ENCODE results near the gene WASF1. TPM values are rescaled to one million over a fixed set of nuclear protein-coding genes. Genes with fewer than 3 reads are reported as not detected.
"Not testable (repeated sequence)": the region's sequence is repeated elsewhere in the genome, so short reads cannot be mapped to it uniquely, and the experiment has no call there.

Gene WASF1
- total and polyA plus RNA-seq, 2 donors (not counting 1 experiment from before 2014, with no cell fraction given) = 13.2 to 37.7 TPM

- Histone ChIP-seq H3K27ac (ENCODE audit: insufficient read depth, low read length) (no peak overlapping the region), H3K9me3 (ENCODE audit: control insufficient read depth, insufficient read depth, low read depth, low read length) (no peaks in the 10 kb centered on the region), H4K20me1 (ENCODE audit: control insufficient read depth, extremely low read depth, insufficient read depth, low read length) (no peaks in the 10 kb centered on the region), H3K4me3 (replicated peaks in 1 of 4; ENCODE audit: control extremely low read depth in 1 of 4, insufficient read depth in 1 of 4, low read depth in 3 of 4, low read length in 4 of 4) (no peak overlapping the region), H3K36me3 (ENCODE audit: control insufficient read depth, insufficient read depth, low read length) (no peaks in the 10 kb centered on the region), H2AFZ (ENCODE audit: low read length) (no peak overlapping the region), H3K4me1 (ENCODE audit: control insufficient read depth, extremely low read depth, insufficient read depth, low read length) (no peaks in the 10 kb centered on the region), H3K27me3 (ENCODE audit: control insufficient read depth, insufficient read depth, low read length) (no peaks in the 10 kb centered on the region), H3K4me2 (ENCODE audit: extremely low read depth, insufficient read depth, low read length) (no peak overlapping the region), H3K9ac (ENCODE audit: insufficient read depth, low read length) (no peak overlapping the region), H3K79me2 (ENCODE audit: control insufficient read depth, insufficient read depth, low read length) (no peaks in the 10 kb centered on the region)
- DNase-seq (ENCODE audit: low read depth in 2 of 2) = no peak
- TF ChIP-seq EZH2 (IDR thresholded peaks at IDR 0.05; ENCODE audit: low read length, missing control alignments) = no peak
- TF ChIP-seq CTCF (conservative IDR thresholded peaks at IDR 0.05 in 1 of 2, IDR thresholded peaks at IDR 0.05 in 1 of 2; ENCODE audit: low read depth in 1 of 2, low read length in 2 of 2) = no peak
Observed at GRCh38 chr6:110130362-110130761, 49.1 kb downstream of the WASF1 start.

- no peaks in the 10 kb centered on the region for H3K36me3 ChIP-seq (ENCODE audit: control insufficient read depth, insufficient read depth, low read length)
- H3K4me1 ChIP-seq (ENCODE audit: control insufficient read depth, extremely low read depth, insufficient read depth, low read length) = no peaks in the 10 kb centered on the region
- H3K79me2 ChIP-seq (ENCODE audit: control insufficient read depth, insufficient read depth, low read length) = no peaks in the 10 kb centered on the region
- no peak overlapping the region for H3K4me2 ChIP-seq (ENCODE audit: extremely low read depth, insufficient read depth, low read length)
- H3K9me3 ChIP-seq (ENCODE audit: control insufficient read depth, insufficient read depth, low read depth, low read length) = no peaks in the 10 kb centered on the region
- no peak overlapping the region for H3K27ac ChIP-seq (ENCODE audit: insufficient read depth, low read length)
- H4K20me1 ChIP-seq (ENCODE audit: control insufficient read depth, extremely low read depth, insufficient read depth, low read length) = no peaks in the 10 kb centered on the region
- no peak overlapping the region for H3K9ac ChIP-seq (ENCODE audit: insufficient read depth, low read length)
- H3K4me3 ChIP-seq (replicated peaks in 1 of 4; ENCODE audit: control extremely low read depth in 1 of 4, insufficient read depth in 1 of 4, low read depth in 3 of 4, low read length in 4 of 4) = no peak overlapping the region
- H2AFZ ChIP-seq (ENCODE audit: low read length) = no peak overlapping the region
- TF ChIP-seq EZH2 (IDR thresholded peaks at IDR 0.05; ENCODE audit: low read length, missing control alignments) (no peak), CTCF (conservative IDR thresholded peaks at IDR 0.05 in 1 of 2, IDR thresholded peaks at IDR 0.05 in 1 of 2; ENCODE audit: low read depth in 1 of 2, low read length in 2 of 2) (no peak)
- DNase-seq (ENCODE audit: low read depth in 2 of 2) = no peak
- H3K27me3 ChIP-seq (ENCODE audit: control insufficient read depth, insufficient read depth, low read length) = no peaks in the 10 kb centered on the region
Observed at GRCh38 chr6:110128418-110128817, 51.1 kb downstream of the WASF1 start.

GRCh38 chr6:110125361-110125760 is 54.1 kb downstream of the WASF1 start:
- Histone ChIP-seq H4K20me1 (ENCODE audit: control insufficient read depth, extremely low read depth, insufficient read depth, low read length) (no peaks in the 10 kb centered on the region), H3K4me3 (replicated peaks in 1 of 4; ENCODE audit: control extremely low read depth in 1 of 4, insufficient read depth in 1 of 4, low read depth in 3 of 4, low read length in 4 of 4) (no peak overlapping the region), H3K36me3 (ENCODE audit: control insufficient read depth, insufficient read depth, low read length) (no peaks in the 10 kb centered on the region), H3K9me3 (ENCODE audit: control insufficient read depth, insufficient read depth, low read depth, low read length) (no peaks in the 10 kb centered on the region), H3K9ac (ENCODE audit: insufficient read depth, low read length) (no peak overlapping the region), H2AFZ (ENCODE audit: low read length) (no peak overlapping the region), H3K4me1 (ENCODE audit: control insufficient read depth, extremely low read depth, insufficient read depth, low read length) (no peaks in the 10 kb centered on the region), H3K27ac (ENCODE audit: insufficient read depth, low read length) (no peak overlapping the region), H3K79me2 (ENCODE audit: control insufficient read depth, insufficient read depth, low read length) (no peaks in the 10 kb centered on the region), H3K27me3 (ENCODE audit: control insufficient read depth, insufficient read depth, low read length) (no peaks in the 10 kb centered on the region), H3K4me2 (ENCODE audit: extremely low read depth, insufficient read depth, low read length) (no peak overlapping the region)
- TF ChIP-seq EZH2 (IDR thresholded peaks at IDR 0.05; ENCODE audit: low read length, missing control alignments) (no peak), CTCF (conservative IDR thresholded peaks at IDR 0.05 in 1 of 2, IDR thresholded peaks at IDR 0.05 in 1 of 2; ENCODE audit: low read depth in 1 of 2, low read length in 2 of 2) (no peak)
- no peak for DNase-seq (ENCODE audit: low read depth in 2 of 2)

- not testable (repeated sequence) for H3K4me3 ChIP-seq (replicated peaks in 1 of 4; ENCODE audit: control extremely low read depth in 1 of 4, insufficient read depth in 1 of 4, low read depth in 3 of 4, low read length in 4 of 4); H3K36me3 ChIP-seq (ENCODE audit: control insufficient read depth, insufficient read depth, low read length); H3K4me1 ChIP-seq (ENCODE audit: control insufficient read depth, extremely low read depth, insufficient read depth, low read length); H3K27ac ChIP-seq (ENCODE audit: insufficient read depth, low read length); H3K9ac ChIP-seq (ENCODE audit: insufficient read depth, low read length); H3K79me2 ChIP-seq (ENCODE audit: control insufficient read depth, insufficient read depth, low read length); DNase-seq (ENCODE audit: low read depth in 2 of 2); H4K20me1 ChIP-seq (ENCODE audit: control insufficient read depth, extremely low read depth, insufficient read depth, low read length); H3K4me2 ChIP-seq (ENCODE audit: extremely low read depth, insufficient read depth, low read length); H2AFZ ChIP-seq (ENCODE audit: low read length); H3K27me3 ChIP-seq (ENCODE audit: control insufficient read depth, insufficient read depth, low read length); H3K9me3 ChIP-seq (ENCODE audit: control insufficient read depth, insufficient read depth, low read depth, low read length)
Observed at GRCh38 chr6:110121655-110122054, 57.8 kb downstream of the WASF1 start.
